ENCODE data around the gene NUDT4. TPM values are rescaled to one million over a fixed set of nuclear protein-coding genes. Genes with fewer than 3 reads are reported as not detected.

NUDT4 gene
- total RNA-seq, 1 experiment from 2014 or later: 30.2 TPM

DNA sequence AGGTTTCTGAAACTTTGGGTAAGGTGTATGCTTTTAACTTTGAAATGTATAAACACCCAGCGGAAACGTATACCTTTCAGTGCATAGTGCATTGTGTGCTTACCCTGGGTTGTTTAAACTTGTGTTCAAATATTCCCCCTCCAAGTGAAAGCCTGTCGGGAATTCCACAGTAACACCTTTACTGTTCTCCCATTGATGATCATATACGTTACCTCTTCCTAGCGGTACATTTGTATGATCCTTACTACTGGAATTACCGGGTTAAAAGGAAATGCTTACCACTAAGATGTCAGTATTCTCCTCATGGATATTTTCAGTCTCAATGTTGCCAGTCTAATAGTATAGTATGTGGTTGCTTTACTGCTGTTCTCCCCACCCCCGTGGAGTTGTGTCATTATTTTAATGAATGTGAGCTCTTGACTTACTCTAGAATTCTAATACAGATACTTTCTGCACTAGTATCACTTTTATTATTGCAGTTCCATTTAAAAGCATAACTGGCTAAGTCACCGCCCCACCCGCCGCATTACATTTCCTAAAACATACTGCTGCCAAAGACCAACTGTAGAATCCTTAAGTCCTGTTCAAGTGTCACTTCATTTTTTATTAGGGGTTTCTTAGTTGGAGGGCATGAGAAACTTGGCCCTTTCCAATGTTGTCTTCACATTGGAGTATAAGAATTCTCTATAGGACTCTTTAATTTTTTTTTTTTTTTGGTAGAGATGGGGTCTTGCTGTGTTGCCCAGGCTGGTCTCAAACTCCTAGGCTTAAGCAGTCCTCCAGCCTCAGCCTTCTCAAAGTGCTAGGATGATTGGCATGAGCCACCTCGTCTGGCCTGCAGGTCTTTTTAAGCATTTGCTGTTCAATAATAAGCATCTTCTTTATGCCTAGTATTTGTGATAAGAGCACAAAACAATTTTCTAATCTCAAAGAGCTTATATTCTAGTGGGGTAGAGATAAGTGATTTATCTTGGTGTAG lies 24.9 kb downstream of the NUDT4 start:
- Histone ChIP-seq H3K4me1 (ENCODE audit: insufficient read depth, low read length) (no peaks in the 10 kb centered on the region), H3K9ac (ENCODE audit: low read length) (no peak overlapping the region), H3K4me3 (ENCODE audit: low read length) (no peak overlapping the region), H3K9me3 (ENCODE audit: low read length) (no peaks in the 10 kb centered on the region), H3K27ac (ENCODE audit: low read length) (no peak overlapping the region), H3F3A (ENCODE audit: low read length, unreplicated experiment) (no peaks in the 10 kb centered on the region), H3K27me3 (ENCODE audit: low read length) (no peaks in the 10 kb centered on the region), H3K79me2 (ENCODE audit: low read length) (no peaks in the 10 kb centered on the region), H2AFZ (ENCODE audit: low read length) (no peak overlapping the region), H3K36me3 (ENCODE audit: low read depth, low read length) (peaks cover 13% of the 10 kb centered on the region; the same call in 1 of the 2 replicates), H4K20me1 (ENCODE audit: low read length) (no peaks in the 10 kb centered on the region), H3K4me2 (ENCODE audit: low read length) (no peak overlapping the region), H3K9me2 (replicated peaks; ENCODE audit: low read length) (no peaks in the 10 kb centered on the region)
- ChIA-PET POLR2A (ENCODE audit: unreplicated experiment) (no interaction called here), CTCF (interaction anchor here (0.6 kb wide), 1 partner anchor 18 kb away, joined by 5 read pairs; no protein-coding TSS in a partner anchor)
- TF ChIP-seq EZH2phosphoT487 (IDR thresholded peaks at IDR 0.05; ENCODE audit: borderline replicate concordance, low read length): no peak
- TF ChIP-seq, protein P1, sequence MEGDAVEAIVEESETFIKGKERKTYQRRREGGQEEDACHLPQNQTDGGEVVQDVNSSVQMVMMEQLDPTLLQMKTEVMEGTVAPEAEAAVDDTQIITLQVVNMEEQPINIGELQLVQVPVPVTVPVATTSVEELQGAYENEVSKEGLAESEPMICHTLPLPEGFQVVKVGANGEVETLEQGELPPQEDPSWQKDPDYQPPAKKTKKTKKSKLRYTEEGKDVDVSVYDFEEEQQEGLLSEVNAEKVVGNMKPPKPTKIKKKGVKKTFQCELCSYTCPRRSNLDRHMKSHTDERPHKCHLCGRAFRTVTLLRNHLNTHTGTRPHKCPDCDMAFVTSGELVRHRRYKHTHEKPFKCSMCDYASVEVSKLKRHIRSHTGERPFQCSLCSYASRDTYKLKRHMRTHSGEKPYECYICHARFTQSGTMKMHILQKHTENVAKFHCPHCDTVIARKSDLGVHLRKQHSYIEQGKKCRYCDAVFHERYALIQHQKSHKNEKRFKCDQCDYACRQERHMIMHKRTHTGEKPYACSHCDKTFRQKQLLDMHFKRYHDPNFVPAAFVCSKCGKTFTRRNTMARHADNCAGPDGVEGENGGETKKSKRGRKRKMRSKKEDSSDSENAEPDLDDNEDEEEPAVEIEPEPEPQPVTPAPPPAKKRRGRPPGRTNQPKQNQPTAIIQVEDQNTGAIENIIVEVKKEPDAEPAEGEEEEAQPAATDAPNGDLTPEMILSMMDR (conservative IDR thresholded peaks at IDR 0.05; ENCODE audit: low read depth, low read length): no peak
- TF ChIP-seq EZH2 (IDR thresholded peaks at IDR 0.05; ENCODE audit: low read length, unreplicated experiment): no peak
- DNase-seq (no peak), ATAC-seq (no peak)
- intact Hi-C loops (cut with micrococcal nuclease): no loop called here
- BruUV-seq (replicated peaks): no TSS peak

DNA sequence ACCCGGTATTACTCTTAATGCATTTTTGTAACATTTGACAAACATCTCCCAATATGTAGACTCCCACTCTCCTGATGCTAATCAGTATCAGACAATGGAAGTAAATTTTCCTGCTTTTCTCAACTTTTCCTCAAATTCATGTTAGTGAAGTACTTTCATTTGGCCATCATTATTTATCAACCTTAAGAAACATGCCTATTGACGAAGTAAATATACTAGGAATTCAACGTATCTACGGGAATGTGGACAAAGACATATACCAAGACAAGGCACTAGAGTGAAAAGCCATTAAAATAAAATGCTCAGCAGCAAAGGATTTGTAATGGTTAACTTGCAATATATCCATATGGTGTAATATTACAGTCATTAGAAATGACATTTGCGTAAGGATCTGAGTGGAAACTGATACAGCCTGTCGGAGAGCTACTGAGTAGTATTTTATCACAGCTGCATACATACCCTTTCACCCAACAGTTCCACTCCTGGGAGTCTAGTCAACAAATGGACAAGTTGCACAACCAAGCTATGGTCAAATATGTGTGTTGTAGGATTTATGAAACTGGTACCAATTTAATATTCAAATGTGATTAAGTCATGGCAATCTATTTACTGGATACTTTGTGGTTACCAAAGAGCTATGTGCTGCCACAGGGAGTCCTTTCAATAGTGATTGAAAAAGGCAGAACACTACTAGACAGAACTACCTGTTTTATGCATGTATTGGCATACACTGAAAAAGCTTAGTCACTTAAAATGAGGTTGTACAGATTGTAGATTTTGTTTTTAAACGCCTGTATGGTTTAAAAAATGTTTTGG lies 26.5 kb downstream of the NUDT4 start:
- Histone ChIP-seq H4K20me1 (ENCODE audit: low read length) (no peaks in the 10 kb centered on the region), H3K4me2 (ENCODE audit: low read length) (no peak overlapping the region), H3K9me2 (replicated peaks; ENCODE audit: low read length) (no peaks in the 10 kb centered on the region), H3K9ac (ENCODE audit: low read length) (no peak overlapping the region), H3K36me3 (ENCODE audit: low read depth, low read length) (peaks cover 18% of the 10 kb centered on the region), H3K9me3 (ENCODE audit: low read length) (no peaks in the 10 kb centered on the region), H3K27ac (ENCODE audit: low read length) (no peak overlapping the region), H2AFZ (ENCODE audit: low read length) (no peak overlapping the region), H3K79me2 (ENCODE audit: low read length) (no peaks in the 10 kb centered on the region), H3K4me3 (ENCODE audit: low read length) (no peak overlapping the region), H3F3A (ENCODE audit: low read length, unreplicated experiment) (no peaks in the 10 kb centered on the region), H3K27me3 (ENCODE audit: low read length) (no peaks in the 10 kb centered on the region), H3K4me1 (ENCODE audit: insufficient read depth, low read length) (no peaks in the 10 kb centered on the region)
- ChIA-PET POLR2A (ENCODE audit: unreplicated experiment) (no interaction called here), CTCF (no interaction called here)
- no peak for ATAC-seq
- BruUV-seq (replicated peaks): no TSS peak
- DNase-seq: no peak
- TF ChIP-seq EZH2 (IDR thresholded peaks at IDR 0.05; ENCODE audit: low read length, unreplicated experiment): no peak
- intact Hi-C loops (cut with micrococcal nuclease): no loop called here

DNA sequence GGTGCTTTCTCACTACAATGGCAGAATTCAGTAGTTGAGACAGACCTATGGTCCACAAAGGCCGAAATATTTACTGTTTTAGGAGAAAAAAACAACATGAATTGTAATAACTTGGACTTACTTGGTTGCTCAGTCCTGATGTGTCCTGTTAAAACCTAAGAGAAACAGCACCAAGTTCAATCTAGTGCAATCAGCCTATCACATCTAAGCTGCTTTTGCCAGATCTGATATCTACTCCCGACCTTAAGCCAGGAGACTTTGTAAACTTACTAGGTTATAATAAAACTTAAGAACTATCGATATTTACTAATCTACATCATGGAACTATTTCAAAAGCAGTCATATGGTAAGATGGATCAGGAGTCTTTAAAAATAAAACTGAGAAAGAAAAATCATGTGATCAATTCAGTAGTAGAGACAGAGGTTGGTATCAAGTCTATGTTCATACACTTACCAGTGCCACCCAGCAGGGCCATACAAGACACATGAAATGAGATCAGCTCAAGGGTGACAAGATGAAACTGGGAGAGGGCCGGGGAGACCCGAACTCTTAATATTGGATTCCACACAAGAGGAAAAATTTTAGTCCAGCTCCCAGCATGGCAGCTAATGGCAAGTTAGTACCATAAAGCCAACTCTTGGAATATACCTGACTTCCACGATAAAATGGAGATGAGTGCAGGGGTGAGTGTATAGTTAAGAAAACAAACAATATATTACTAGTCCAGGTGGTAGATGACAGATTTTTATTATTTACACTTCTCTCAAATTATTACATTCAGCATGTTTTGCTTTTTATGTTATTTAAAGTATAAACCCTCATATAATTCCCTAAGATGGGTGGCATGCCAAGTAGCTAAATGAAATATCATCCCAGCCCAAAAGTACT lies 27.5 kb downstream of the NUDT4 start:
- H3K9me2 ChIP-seq (replicated peaks; ENCODE audit: low read length): no peaks in the 10 kb centered on the region
- BruUV-seq (replicated peaks): no TSS peak
- CTCF ChIA-PET: no interaction called here
- no peak overlapping the region for H2AFZ ChIP-seq (ENCODE audit: low read length)
- no peaks in the 10 kb centered on the region for H3F3A ChIP-seq (ENCODE audit: low read length, unreplicated experiment)
- no peak overlapping the region for H3K4me2 ChIP-seq (ENCODE audit: low read length)
- no peaks in the 10 kb centered on the region for H3K4me1 ChIP-seq (ENCODE audit: insufficient read depth, low read length)
- H3K36me3 ChIP-seq (ENCODE audit: low read depth, low read length): peaks cover 23% of the 10 kb centered on the region
- DNase-seq: no peak
- H4K20me1 ChIP-seq (ENCODE audit: low read length): no peaks in the 10 kb centered on the region
- POLR2A ChIA-PET (ENCODE audit: unreplicated experiment): no interaction called here
- TF ChIP-seq EZH2phosphoT487 (IDR thresholded peaks at IDR 0.05; ENCODE audit: borderline replicate concordance, low read length): no peak
- TF ChIP-seq EZH2 (IDR thresholded peaks at IDR 0.05; ENCODE audit: low read length, unreplicated experiment): no peak
- TF ChIP-seq, protein P1 (conservative IDR thresholded peaks at IDR 0.05; ENCODE audit: low read depth, low read length): no peak
- H3K4me3 ChIP-seq (ENCODE audit: low read length): no peak overlapping the region
- peak; percentile 8; the same call in 1 of the 2 replicates for ATAC-seq
- no peaks in the 10 kb centered on the region for H3K9me3 ChIP-seq (ENCODE audit: low read length)
- no peaks in the 10 kb centered on the region for H3K27me3 ChIP-seq (ENCODE audit: low read length)
- H3K79me2 ChIP-seq (ENCODE audit: low read length): no peaks in the 10 kb centered on the region; the same call in 1 of the 2 replicates
- intact Hi-C loops (cut with micrococcal nuclease): no loop called here
- H3K27ac ChIP-seq (ENCODE audit: low read length): no peak overlapping the region
- H3K9ac ChIP-seq (ENCODE audit: low read length): no peak overlapping the region

All from PC-3 (cell line).